ENCODE data around the gene JMJD6.
"Not testable (repeated sequence)": the region's sequence is repeated elsewhere in the genome, so short reads cannot be mapped to it uniquely, and the experiment has no call there.

DNA sequence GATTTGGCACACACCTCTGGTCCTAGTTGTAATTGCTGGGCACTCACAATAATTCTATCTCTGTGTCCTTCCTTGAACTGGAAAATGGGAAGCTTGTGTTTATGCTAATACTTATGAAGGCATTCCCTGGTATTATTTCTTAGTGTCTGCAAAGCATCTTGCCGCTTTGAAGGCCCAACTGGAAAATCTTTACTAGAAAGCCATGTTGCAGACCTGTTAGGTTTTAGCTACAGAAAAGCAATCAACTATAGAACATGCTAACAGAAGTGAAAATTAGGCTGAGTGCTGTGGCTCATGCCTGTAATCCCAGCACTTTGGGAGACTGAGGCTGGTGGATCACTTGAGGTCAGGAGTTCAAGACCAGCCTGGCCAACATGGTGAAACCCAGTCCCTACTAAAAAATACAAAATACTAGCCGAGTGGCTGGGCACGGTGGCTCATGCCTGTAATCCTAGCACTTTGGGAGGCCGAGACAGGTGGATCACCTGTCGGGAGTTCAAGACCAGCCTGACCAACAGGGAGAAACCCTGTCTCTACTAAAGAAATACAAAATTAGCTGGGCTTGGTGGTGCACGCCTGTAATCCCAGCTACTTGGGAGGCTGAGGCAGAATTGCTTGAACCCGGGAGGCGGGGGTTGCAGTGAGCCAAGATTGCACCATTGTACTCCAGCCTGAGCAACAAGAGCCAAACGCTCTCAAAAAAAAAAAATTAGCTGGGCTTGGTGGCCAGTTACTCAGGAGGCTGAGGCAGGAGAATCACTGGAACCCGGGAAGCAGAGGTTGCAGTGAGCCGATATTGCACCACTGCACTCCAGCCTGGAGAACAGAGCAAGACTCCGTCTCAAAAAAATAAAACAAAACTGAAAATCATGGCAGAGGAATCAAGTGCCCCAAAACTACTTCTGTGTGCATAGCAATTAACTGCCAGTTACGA is 5.7 kb upstream of the JMJD6 start:
- TF ChIP-seq, protein P1, sequence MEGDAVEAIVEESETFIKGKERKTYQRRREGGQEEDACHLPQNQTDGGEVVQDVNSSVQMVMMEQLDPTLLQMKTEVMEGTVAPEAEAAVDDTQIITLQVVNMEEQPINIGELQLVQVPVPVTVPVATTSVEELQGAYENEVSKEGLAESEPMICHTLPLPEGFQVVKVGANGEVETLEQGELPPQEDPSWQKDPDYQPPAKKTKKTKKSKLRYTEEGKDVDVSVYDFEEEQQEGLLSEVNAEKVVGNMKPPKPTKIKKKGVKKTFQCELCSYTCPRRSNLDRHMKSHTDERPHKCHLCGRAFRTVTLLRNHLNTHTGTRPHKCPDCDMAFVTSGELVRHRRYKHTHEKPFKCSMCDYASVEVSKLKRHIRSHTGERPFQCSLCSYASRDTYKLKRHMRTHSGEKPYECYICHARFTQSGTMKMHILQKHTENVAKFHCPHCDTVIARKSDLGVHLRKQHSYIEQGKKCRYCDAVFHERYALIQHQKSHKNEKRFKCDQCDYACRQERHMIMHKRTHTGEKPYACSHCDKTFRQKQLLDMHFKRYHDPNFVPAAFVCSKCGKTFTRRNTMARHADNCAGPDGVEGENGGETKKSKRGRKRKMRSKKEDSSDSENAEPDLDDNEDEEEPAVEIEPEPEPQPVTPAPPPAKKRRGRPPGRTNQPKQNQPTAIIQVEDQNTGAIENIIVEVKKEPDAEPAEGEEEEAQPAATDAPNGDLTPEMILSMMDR (conservative IDR thresholded peaks at IDR 0.05; ENCODE audit: low read length): not testable (repeated sequence)
- not testable (repeated sequence) for TF ChIP-seq EZH2phosphoT487 (IDR thresholded peaks at IDR 0.05; ENCODE audit: borderline replicate concordance)

Measured in Loucy (cell line).